Parathyroid adenoma (tissue), 2 donors: ENCODE results near the gene DPH5.
"Not testable (repeated sequence)": the region's sequence is repeated elsewhere in the genome, so short reads cannot be mapped to it uniquely, and the experiment has no call there.

Source experiments
- H2AFZ ChIP-seq: fragments of 300-600 bp; sonication (generic); one replicate; pipeline ENCODE4 v1.7.0; 2017; ENCODE audit warnings: antibody characterized with exemption, mild to moderate bottlenecking
- H3K27ac ChIP-seq: fragments of 300-600 bp; sonication (generic); one replicate; pipeline ENCODE4 v1.7.0; 2017
- H3K27me3 ChIP-seq: fragments of 300-600 bp; sonication (generic); one replicate; pipeline ENCODE4 v1.7.0; 2017; ENCODE audit warnings: low read length; ENCODE audit not compliant: control insufficient read depth, insufficient read depth
- H3K36me3 ChIP-seq: fragments of 300-600 bp; sonication (generic); one replicate; pipeline ENCODE4 v1.7.0; 2017; ENCODE audit warnings: low read length; ENCODE audit not compliant: control insufficient read depth, insufficient read depth
- H3K4me1 ChIP-seq: fragments of 300-600 bp; sonication (generic); one replicate; pipeline ENCODE4 v1.7.0; 2017; ENCODE audit warnings: control low read depth
- H3K4me2 ChIP-seq: fragments of 300-600 bp; sonication (generic); one replicate; pipeline ENCODE4 v1.7.0; 2017; ENCODE audit warnings: low read length
- H3K4me3 ChIP-seq: fragments of 300-600 bp; sonication (generic); one replicate; pipeline ENCODE4 v1.7.0; 2017; ENCODE audit warnings: low read depth, low read length
- H3K79me2 ChIP-seq: fragments of 300-600 bp; sonication (generic); one replicate; pipeline ENCODE4 v1.7.0; 2017; ENCODE audit warnings: control low read depth
- H3K9ac ChIP-seq: fragments of 300-600 bp; sonication (generic); one replicate; pipeline ENCODE4 v1.7.0; 2017; ENCODE audit warnings: mild to moderate bottlenecking
- H3K9me3 ChIP-seq: fragments of 300-600 bp; sonication (generic); one replicate; pipeline ENCODE4 v1.7.0; 2017; ENCODE audit warnings: low read length; ENCODE audit not compliant: control insufficient read depth
- CTCF ChIP-seq: fragments of 300-600 bp; sonication (generic); IDR thresholded peaks from one replicate; pipeline ENCODE4 v1.7.0; 2017; ENCODE audit warnings: antibody characterized with exemption, mild to moderate bottlenecking
- donor health status: primary hyperparathyroidism.

The DPH5 gene

GRCh38 chr1:101033017-101033416, 7.4 kb upstream of the DPH5 start:
- Histone ChIP-seq H3K9me3 (no peaks in the 10 kb centered on the region), H3K4me3 (no peak overlapping the region), H3K4me1 (peaks cover 2% of the 10 kb centered on the region), H3K4me2 (no peak overlapping the region), H3K36me3 (no peaks in the 10 kb centered on the region), H3K79me2 (no peaks in the 10 kb centered on the region), H3K9ac (no peak overlapping the region), H2AFZ (no peak overlapping the region), H3K27me3 (no peaks in the 10 kb centered on the region), H3K27ac (no peak overlapping the region)
- no peak for TF ChIP-seq CTCF

GRCh38 chr1:101032129-101032528, 6.5 kb upstream of the DPH5 start:
- not testable (repeated sequence) for H3K4me1 ChIP-seq, H3K27ac ChIP-seq, H3K79me2 ChIP-seq, H3K27me3 ChIP-seq, H3K36me3 ChIP-seq, H3K4me3 ChIP-seq, H2AFZ ChIP-seq, H3K9me3 ChIP-seq, H3K9ac ChIP-seq, H3K4me2 ChIP-seq

DNA sequence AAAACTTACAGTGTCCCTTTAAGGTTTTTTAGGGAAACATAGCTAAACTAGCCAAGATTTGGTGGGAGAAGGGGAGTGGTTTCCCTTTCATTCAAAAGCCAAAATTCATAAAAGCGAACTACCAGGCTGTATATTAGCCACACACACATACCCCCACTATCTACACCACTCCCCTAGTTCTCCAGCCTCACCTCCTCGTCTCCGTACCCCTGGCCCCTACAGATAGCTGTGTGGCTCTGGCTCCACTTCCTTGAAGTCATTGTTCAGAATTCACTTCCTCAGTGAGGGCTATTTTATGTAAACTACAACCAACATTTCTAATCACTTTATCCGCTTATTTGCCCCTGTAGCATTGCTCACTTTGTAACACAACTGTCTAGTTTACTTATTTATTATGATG, 5.3 kb upstream of the DPH5 start:
- no peaks in the 10 kb centered on the region for H3K4me1 ChIP-seq
- TF ChIP-seq CTCF: no peak
- no peak overlapping the region for H3K27ac ChIP-seq
- H3K9me3 ChIP-seq: no peaks in the 10 kb centered on the region
- no peak overlapping the region for H2AFZ ChIP-seq
- H3K9ac ChIP-seq: no peak overlapping the region
- H3K4me3 ChIP-seq: no peak overlapping the region
- no peaks in the 10 kb centered on the region for H3K36me3 ChIP-seq
- H3K79me2 ChIP-seq: no peaks in the 10 kb centered on the region
- H3K4me2 ChIP-seq: no peak overlapping the region
- H3K27me3 ChIP-seq: no peaks in the 10 kb centered on the region

DNA sequence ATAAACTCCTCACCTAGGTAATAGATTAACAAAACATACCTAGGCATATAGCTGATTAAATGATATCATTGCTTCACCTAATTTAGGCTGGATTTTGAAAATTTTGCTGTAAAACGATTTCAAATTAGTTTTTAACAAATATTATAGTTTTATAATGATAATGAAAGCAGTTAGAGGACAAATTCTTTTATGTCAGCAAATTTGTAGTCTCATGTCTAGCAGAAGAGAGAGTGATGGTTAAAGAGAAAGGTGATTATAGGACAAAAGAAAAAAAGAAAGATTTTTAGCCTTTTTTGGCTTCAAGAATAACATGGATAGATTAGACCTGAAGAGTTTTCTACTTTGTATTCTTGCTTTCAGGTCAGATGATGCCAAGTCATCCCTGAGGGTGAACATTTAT, 3.6 kb upstream of the DPH5 start:
- no peak overlapping the region for H3K27ac ChIP-seq
- no peak for TF ChIP-seq CTCF
- H3K36me3 ChIP-seq: no peaks in the 10 kb centered on the region
- no peak overlapping the region for H2AFZ ChIP-seq
- no peak overlapping the region for H3K9ac ChIP-seq
- H3K9me3 ChIP-seq: no peaks in the 10 kb centered on the region
- no peaks in the 10 kb centered on the region for H3K4me1 ChIP-seq
- H3K4me2 ChIP-seq: no peak overlapping the region
- no peak overlapping the region for H3K4me3 ChIP-seq
- H3K27me3 ChIP-seq: no peaks in the 10 kb centered on the region
- no peaks in the 10 kb centered on the region for H3K79me2 ChIP-seq

DNA sequence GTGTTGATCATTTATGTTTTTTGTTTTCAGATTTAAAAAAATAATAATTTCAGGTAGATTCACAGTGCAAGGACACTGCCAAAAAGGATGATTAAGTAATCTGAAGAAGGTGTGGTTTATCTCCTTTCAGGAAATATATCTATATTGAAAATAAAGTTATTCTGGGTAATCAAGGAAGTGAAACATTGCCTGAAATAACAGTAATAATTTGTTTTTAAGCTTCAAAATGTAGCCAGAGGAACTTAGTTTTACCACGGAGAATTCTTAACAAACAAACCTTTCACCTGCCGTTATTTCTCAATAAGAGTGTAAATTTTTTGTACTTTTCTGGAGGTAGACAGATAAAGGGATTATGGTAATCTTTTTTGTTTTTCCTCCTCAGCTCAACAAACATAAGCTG, 2.9 kb upstream of the DPH5 start:
- Histone ChIP-seq H3K9ac (no peak overlapping the region), H3K4me2 (no peak overlapping the region), H3K27me3 (no peaks in the 10 kb centered on the region), H3K9me3 (no peaks in the 10 kb centered on the region), H3K36me3 (no peaks in the 10 kb centered on the region), H3K79me2 (no peaks in the 10 kb centered on the region), H3K27ac (no peak overlapping the region), H3K4me1 (no peaks in the 10 kb centered on the region), H3K4me3 (no peak overlapping the region), H2AFZ (no peak overlapping the region)
- TF ChIP-seq CTCF: no peak
